HG03064 (cell line): Measurements from ENCODE around the gene PEX11A.

Experiments used
- ATAC-seq: cut with Tn5 transposase; IDR thresholded peaks from one replicate; pipeline ENCODE4 v1.9.1; 2021; ENCODE audit warnings: low read depth; ENCODE audit not compliant: unreplicated experiment

Gene PEX11A

GRCh38 chr15:89657686-89658200, 32.8 kb downstream of the PEX11A start:
- ATAC-seq, result no peak

GRCh38 chr15:89656116-89656815, 34.3 kb downstream of the PEX11A start:
- no peak for ATAC-seq

GRCh38 chr15:89654847-89655805, 35.4 kb downstream of the PEX11A start, which contains the start of gene KIF7:
Gene KIF7 (minus strand): TSS chr15:89655467. CDS start chr15:89652930, 2,537 bp downstream.
- ATAC-seq, result no peak

DNA sequence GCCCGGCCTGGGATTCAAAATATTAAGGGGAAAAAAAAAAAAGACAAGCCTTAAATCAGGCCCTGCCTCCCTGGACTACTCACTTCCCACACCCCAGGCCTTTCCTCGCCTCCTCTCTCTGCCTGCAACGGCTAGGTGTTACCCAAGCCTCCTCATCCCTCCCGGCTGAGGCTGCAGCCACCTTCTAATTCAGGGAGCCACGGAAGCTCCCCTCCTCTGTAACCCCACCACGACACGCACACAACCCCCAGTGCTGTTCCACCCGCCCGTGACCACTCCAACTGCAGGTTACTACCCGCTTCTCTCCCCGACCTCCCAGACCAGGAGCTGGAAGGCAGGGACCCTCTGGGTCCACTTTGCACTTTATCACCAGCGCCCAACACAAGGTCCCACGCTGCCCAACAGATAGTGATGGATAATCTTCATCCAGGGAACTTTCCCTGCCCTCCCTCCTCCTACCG, 36.2 kb downstream of the PEX11A start:
- no peak for ATAC-seq

DNA sequence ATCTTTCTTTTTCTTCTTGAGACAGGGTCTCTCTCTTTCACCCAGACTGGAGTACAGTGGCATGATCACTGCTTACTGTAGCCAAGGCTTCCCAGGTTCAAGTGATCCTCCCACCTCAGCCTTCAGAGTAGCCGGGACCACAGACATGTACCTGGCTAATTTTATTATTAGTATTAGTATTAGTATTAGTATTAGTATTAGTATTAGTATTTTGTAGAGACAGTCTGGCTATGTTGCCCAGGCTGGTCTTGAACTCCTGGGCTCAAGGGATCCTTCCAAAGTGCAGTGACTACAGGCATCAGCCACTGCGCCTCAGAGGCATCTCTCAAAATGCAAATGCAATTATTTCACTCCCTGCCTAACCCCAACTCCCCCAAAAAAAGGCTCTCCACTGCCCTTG, 37.0 kb downstream of the PEX11A start:
- ATAC-seq, result no peak

GRCh38 chr15:89652666-89653065, 37.9 kb downstream of the PEX11A start:
- ATAC-seq, result no peak

DNA sequence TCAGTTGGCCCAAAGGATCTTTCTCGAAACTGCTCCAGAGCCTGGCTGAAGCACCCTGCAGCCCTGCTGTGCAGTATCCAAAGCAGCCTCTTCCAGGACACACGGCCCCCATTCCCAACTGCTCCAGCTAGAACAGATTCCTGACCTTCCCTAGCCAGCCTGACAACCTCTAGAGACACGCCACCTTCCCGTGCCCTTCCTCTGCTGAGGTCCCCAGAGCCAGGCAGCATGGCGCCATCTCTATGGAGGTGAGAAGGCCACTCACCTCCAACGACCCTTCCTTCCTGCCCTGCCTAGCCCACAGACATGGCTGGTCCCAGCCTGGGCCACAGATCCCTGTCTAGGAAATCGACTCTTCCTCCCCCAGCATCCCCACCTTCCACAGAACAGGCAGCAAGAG, 38.4 kb downstream of the PEX11A start:
- ATAC-seq, result no peak

GRCh38 chr15:89649716-89650115, 40.8 kb downstream of the PEX11A start:
- ATAC-seq, result no peak

DNA sequence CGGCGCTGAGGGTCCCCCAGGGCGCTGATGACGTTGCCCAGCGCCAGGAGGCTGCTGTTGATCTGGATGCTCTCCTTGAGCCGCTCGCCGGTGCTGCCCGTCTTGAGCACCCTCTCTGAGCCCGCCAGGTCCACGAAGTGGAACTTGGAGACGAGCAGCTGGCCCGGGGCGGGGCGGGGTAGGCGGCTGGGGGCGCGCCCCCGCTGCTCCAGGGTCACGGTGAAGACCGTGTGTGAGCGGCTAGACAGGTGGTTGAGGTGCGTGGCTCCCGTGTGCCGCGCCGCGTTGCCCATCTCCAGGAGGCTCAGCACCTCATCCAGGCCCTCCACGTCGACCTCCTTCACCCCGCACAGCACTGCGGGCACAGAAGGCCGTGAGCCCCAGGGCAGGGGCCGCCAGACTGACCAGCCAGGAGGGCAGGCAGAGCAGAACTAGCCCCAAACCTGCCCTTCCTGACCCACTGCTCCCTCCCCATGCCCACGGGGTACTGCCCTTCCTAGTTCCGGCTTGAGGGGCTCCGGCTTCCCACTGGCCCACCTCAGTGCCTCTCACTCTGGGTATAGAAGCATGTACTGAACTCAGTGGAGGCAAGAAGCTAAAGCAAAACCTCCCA, 41.4 kb downstream of the PEX11A start:
- ATAC-seq, result no peak

- no peak for ATAC-seq
These were observed 42.2 kb downstream of the PEX11A start for GRCh38 chr15:89648106-89649012.

- ATAC-seq, result no peak
These were observed 43.2 kb downstream of the PEX11A start for GRCh38 chr15:89647191-89647851.

DNA sequence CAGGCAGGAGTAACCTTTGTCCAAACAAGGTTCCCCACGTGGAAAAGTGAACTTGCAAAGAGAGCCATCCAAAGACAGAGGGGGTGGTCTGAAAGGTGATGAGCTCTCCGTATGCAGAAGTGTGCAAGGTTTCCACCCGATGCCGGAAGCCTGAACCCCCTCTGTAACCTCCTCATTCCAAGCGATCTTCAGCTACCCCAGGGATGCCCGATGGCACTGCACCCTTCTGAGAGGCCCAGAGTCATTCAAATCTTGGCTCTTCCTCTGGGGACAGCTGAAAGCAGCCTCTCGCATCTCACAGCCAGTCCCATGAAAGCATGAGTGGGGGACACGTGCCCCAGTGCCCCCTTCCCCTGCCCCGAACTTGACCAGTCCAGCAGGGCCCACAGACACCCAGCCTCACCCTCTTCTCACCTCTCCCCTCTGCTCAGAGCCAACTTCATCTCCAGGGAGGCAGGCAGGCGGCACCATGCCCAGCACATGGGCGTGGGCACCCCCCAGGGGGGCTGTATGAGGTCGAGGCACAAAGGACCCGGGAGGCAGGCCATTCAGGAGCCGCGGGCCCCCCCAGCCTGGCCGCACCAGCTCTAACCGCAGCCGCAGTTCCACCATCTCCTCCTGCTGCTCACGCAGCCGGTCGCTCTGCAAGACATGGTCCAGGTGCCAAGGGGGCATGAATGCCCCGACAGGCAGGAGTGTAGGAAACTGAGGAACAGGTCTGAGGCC, 44.0 kb downstream of the PEX11A start:
- ATAC-seq, result no peak

DNA sequence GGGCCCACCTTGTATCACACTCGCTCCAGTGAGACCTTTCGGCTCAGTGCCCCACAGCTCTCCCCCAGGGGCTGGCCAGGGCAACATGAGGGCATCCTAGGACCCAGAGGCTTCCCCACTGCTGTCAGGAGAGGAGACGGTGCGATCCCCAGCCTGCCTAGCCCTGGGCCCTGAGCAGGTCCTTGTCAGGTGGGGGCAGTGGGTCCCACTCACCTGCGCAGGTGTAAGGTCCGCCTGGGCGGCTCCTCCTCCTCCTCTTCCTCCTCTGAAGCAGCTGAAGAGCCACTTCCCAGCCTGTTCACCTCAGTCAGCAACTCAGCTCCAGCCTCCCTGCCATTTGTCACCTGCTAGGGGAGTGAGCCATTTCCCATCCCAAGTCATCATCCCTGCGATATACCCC, 44.9 kb downstream of the PEX11A start:
- ATAC-seq, result no peak

- ATAC-seq, result no peak
These were observed 48.4 kb downstream of the PEX11A start for GRCh38 chr15:89642106-89642505.

DNA sequence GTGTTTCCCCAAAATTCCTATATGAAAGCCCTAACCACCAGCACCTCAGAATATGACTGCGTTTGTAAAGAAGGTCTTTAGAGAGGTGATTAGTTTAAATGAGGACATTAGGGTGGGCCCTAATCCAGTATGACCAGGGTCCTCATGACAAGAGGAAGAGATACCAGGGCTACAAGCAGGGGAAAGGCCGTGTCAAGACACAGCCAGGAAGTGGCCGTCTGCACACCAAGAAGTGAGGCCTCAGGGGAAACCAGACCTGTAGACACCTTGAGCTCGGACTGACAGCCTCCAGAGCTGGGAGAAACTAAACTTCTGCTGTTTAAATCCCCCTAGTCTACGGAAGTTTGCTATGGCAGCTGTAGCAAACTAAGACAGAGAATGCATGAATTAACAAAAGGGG, 49.5 kb downstream of the PEX11A start:
- ATAC-seq, result no peak

- no peak for ATAC-seq
These were observed 50.3 kb downstream of the PEX11A start for GRCh38 chr15:89640245-89640644.

DNA sequence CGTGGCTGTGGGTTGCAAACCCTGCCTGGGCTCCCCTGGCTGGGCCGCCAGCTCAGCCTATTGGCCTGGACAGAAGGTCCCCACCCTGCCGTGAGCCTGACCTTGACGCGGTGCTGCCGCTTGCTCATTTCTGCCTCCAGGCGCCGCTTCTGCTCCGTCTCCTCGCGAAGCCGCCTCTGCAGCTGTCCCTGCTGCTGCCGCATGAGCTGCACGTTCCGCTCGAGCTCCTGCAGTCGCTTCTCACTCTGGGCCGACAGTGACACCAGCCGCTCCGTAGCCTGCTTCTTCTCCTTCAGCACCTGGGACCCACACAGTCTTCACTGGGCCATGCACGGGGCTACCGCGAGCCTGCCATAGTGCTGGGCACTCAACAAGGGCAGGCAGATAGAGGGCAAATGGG, 57.0 kb downstream of the PEX11A start:
- ATAC-seq, result no peak

DNA sequence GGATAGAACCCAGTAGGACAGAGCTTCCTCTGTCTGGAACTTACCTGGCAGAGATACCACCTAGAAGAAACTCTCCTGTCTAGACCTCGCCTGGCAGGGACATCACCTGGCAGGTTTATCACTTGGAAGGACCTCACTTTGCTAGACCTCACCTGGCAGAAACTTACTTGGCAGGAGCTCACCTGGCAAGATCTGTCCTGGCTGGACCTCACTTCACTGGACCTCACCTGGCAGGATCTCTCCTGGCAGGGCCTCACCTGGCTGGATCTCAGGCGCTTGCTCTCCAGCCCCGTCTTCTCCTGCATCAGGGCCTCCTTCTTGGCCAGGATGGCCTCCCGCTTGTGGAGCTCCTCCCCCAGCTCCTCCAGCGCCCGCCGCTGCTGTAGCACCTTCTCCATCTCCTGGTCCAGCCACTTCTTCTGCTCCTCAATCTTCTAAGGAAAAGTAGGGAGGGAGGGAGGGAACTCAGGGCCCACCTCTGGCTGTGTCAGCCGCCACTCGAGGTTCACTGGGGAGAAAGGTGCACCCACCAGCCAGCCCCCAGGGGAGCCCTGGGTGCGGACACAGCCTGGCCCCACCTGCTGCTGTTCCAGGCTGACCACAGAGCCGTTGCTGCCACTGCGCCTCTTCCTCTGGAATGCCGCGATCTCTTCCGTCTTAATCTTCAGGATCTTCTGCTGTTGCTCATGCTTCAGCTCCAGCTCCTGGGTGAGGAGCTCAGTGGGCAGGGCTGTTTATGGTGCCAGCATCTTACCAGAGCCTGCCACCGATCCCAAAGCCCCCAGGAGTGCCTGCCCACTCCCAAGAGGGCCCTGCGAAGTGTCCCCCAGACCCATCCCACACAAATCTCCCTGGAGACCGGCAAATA, 57.8 kb downstream of the PEX11A start:
- ATAC-seq, result no peak
